Spleen (tissue), 7 donors: Measurements from ENCODE around the gene TRAPPC4.

Experiments
- POLR2A ChIP-seq, 3 donors: fragments of 450-650 bp; IDR thresholded peaks; one replicate each; pipeline ENCODE4 v1.5.1; 2017; ENCODE audit warnings: antibody characterized with exemption in 3 of 3, mild to moderate bottlenecking in 1 of 3
- TF ChIP-seq, protein P1 (sequence below), 11 experiments: fragments of 200-600 bp in 7 of 11; fragments of 450-650 bp in 4 of 11; sonication (generic) in 4 of 11; IDR thresholded peaks in 8 of 11; conservative IDR thresholded peaks in 3 of 11; 1 replicate in 7 of 11; 2 replicates in 4 of 11; pipeline versions ENCODE4 v1.4.0 to v1.8.0; 2016 to 2021; ENCODE audit warnings: antibody characterized with exemption in 11 of 11, inconsistent platforms in 4 of 11, mild to moderate bottlenecking in 1 of 11
- donor health status: DM: no; HTN: no; CAD: no; lungs with moderate emphysema.
- donor health status: DM: no; HTN: no; CAD: no.
- donor health status: DM: no; HTN: no; CAD: no.

DNA sequence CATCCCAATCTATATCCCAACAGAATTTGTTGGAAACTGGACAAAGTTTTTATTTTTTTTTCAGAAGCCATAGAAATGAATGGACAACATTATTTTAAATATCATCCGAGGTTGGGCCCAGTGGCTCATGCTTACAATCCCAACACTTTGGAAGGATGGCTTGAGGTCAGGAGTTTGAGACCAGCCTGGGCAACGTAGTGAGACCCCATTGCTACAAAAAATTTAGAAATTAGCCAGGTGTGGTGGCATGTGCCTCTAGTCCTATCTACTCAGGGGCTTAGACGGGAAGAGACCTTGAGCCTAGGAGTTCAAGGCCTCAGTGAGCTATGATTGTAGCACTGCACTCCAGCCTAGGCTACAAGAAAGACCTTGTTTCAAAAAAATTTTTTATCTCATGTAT, 16.2 kb downstream of the TRAPPC4 start:
- no peak for TF ChIP-seq POLR2A (IDR thresholded peaks at IDR 0.05)
- TF ChIP-seq, protein P1, sequence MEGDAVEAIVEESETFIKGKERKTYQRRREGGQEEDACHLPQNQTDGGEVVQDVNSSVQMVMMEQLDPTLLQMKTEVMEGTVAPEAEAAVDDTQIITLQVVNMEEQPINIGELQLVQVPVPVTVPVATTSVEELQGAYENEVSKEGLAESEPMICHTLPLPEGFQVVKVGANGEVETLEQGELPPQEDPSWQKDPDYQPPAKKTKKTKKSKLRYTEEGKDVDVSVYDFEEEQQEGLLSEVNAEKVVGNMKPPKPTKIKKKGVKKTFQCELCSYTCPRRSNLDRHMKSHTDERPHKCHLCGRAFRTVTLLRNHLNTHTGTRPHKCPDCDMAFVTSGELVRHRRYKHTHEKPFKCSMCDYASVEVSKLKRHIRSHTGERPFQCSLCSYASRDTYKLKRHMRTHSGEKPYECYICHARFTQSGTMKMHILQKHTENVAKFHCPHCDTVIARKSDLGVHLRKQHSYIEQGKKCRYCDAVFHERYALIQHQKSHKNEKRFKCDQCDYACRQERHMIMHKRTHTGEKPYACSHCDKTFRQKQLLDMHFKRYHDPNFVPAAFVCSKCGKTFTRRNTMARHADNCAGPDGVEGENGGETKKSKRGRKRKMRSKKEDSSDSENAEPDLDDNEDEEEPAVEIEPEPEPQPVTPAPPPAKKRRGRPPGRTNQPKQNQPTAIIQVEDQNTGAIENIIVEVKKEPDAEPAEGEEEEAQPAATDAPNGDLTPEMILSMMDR (IDR thresholded peaks at IDR 0.05 in 8 of 11, conservative IDR thresholded peaks at IDR 0.05 in 3 of 11) = no peak
